Endothelial cell (in vitro differentiated cells): ENCODE measurements around the gene CAB39. TPM values are rescaled to one million over a fixed set of nuclear protein-coding genes. Genes with fewer than 3 reads are reported as not detected.

ENCODE experiments used
- DNase-seq: peaks from one replicate; pipeline ENCODE4 v3.0.0; 2021; ENCODE audit warnings: low spot score
- H3K27ac Mint-ChIP-seq: one replicate; pipeline ENCODE4 v1.8.0; 2021; ENCODE audit warnings: mixed read lengths, inconsistent platforms; ENCODE audit not compliant: unreplicated experiment
- H3K27me3 Mint-ChIP-seq: one replicate; pipeline ENCODE4 v1.8.0; 2021; ENCODE audit warnings: mild to moderate bottlenecking, moderate library complexity, mixed read lengths, inconsistent platforms; ENCODE audit not compliant: unreplicated experiment
- H3K36me3 Mint-ChIP-seq: one replicate; pipeline ENCODE4 v1.8.0; 2021; ENCODE audit warnings: mild to moderate bottlenecking, low read depth, mixed read lengths, inconsistent platforms; ENCODE audit not compliant: unreplicated experiment
- H3K4me1 Mint-ChIP-seq: one replicate; pipeline ENCODE4 v1.8.0; 2021; ENCODE audit warnings: mild to moderate bottlenecking, mixed read lengths, inconsistent platforms; ENCODE audit not compliant: unreplicated experiment
- H3K4me3 Mint-ChIP-seq: one replicate; pipeline ENCODE4 v1.8.0; 2021; ENCODE audit warnings: mild to moderate bottlenecking, mixed read lengths, inconsistent platforms; ENCODE audit not compliant: unreplicated experiment
- H3K9me3 Mint-ChIP-seq: one replicate; pipeline ENCODE4 v1.8.0; 2021; ENCODE audit warnings: mixed read lengths, inconsistent platforms; ENCODE audit not compliant: unreplicated experiment
- total RNA-seq: library from RNA; stranded (reverse); fragmentation: NEBNext Ultra II Directional; extraction: Animal tissue kit (Norgen Biotek cat#: 25700); gene quantifications from one replicate; pipeline ENCODE4 v1.2.1, GENCODE V29; 2021; ENCODE audit not compliant: unreplicated experiment
- TF ChIP-seq, protein P1 (sequence below): fragments of 200-600 bp; sonication (generic); IDR thresholded peaks from one replicate; pipeline ENCODE4 v1.5.0; 2021; ENCODE audit warnings: antibody characterized with exemption; ENCODE audit not compliant: unreplicated experiment

Gene CAB39
- total RNA-seq, 1 donor from 2014 or later: 48.7 TPM

DNA sequence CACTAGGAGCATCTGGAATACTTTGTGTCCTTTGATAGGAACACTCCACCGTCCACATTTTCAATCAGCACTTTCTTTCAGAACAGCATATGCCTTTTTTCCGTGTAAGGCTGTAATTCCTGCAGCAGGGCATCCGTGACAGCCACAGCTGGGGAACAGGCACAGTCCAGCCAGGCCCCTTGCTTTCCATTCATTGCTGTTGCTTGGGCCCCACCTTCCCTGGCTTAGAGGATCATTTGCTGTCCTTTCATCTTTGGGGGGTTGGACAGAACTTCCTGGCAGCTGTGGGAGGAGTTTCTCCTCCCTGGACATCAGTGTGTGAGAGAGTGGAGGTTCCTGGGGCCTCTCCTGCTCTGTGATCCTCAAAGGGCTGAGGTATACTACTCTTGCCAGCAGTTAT is 102.4 kb downstream of the CAB39 start:
- no peak overlapping the region for H3K27ac Mint-ChIP-seq
- no peak overlapping the region for H3K4me3 Mint-ChIP-seq
- H3K27me3 Mint-ChIP-seq: peaks cover 1% of the 10 kb centered on the region
- no peaks in the 10 kb centered on the region for H3K9me3 Mint-ChIP-seq
- no peak for DNase-seq
- no peaks in the 10 kb centered on the region for H3K4me1 Mint-ChIP-seq
- TF ChIP-seq, protein P1, sequence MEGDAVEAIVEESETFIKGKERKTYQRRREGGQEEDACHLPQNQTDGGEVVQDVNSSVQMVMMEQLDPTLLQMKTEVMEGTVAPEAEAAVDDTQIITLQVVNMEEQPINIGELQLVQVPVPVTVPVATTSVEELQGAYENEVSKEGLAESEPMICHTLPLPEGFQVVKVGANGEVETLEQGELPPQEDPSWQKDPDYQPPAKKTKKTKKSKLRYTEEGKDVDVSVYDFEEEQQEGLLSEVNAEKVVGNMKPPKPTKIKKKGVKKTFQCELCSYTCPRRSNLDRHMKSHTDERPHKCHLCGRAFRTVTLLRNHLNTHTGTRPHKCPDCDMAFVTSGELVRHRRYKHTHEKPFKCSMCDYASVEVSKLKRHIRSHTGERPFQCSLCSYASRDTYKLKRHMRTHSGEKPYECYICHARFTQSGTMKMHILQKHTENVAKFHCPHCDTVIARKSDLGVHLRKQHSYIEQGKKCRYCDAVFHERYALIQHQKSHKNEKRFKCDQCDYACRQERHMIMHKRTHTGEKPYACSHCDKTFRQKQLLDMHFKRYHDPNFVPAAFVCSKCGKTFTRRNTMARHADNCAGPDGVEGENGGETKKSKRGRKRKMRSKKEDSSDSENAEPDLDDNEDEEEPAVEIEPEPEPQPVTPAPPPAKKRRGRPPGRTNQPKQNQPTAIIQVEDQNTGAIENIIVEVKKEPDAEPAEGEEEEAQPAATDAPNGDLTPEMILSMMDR: no peak
- H3K36me3 Mint-ChIP-seq: peaks cover 24% of the 10 kb centered on the region

DNA sequence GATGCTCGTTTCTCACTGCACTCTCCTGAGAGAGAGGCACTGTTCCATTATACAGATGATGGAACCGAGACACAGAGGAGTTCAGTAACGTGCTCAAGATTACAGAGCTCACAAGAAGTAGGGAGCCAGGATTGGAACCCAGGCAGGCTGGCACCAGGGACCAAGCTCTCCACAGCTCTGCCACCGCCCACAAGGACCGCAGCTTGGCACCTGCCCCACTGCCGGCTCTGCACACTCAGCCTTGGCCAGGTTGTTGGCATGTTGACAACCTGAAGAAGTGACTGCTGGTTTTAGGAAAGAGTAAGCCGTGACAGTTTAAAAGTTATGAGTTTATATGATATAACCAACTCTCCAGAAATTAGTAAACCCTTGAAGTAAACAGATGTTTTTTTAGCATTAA is 104.1 kb downstream of the CAB39 start:
- TF ChIP-seq, protein P1: no peak
- Mint-ChIP-seq H3K27ac (no peak overlapping the region), H3K36me3 (peaks cover 27% of the 10 kb centered on the region), H3K27me3 (no peaks in the 10 kb centered on the region), H3K4me3 (no peak overlapping the region), H3K9me3 (no peaks in the 10 kb centered on the region), H3K4me1 (no peaks in the 10 kb centered on the region)
- no peak for DNase-seq

DNA sequence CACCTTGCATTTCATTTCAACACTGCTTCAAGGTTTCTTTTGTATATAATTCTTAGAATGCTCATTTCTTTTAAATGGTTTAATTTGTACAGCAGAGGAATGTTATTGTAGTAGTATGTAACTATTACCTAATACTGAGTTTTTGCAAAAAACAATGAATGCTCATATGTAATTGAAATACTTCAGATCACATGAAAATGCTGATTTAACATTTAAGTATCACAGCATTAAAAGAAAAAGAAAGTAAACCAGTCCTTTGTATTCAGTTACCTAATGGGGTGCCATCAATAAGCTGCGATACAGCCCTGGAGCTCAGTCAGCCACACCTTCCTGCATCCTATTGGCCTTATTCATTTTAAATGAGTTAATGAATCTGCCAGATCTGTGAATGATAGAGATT is 106.8 kb downstream of the CAB39 start:
- Mint-ChIP-seq H3K27me3 (no peaks in the 10 kb centered on the region), H3K4me1 (no peaks in the 10 kb centered on the region), H3K36me3 (peaks cover 24% of the 10 kb centered on the region), H3K4me3 (no peak overlapping the region), H3K9me3 (no peaks in the 10 kb centered on the region), H3K27ac (no peak overlapping the region)
- TF ChIP-seq, protein P1: no peak
- DNase-seq: no peak

DNA sequence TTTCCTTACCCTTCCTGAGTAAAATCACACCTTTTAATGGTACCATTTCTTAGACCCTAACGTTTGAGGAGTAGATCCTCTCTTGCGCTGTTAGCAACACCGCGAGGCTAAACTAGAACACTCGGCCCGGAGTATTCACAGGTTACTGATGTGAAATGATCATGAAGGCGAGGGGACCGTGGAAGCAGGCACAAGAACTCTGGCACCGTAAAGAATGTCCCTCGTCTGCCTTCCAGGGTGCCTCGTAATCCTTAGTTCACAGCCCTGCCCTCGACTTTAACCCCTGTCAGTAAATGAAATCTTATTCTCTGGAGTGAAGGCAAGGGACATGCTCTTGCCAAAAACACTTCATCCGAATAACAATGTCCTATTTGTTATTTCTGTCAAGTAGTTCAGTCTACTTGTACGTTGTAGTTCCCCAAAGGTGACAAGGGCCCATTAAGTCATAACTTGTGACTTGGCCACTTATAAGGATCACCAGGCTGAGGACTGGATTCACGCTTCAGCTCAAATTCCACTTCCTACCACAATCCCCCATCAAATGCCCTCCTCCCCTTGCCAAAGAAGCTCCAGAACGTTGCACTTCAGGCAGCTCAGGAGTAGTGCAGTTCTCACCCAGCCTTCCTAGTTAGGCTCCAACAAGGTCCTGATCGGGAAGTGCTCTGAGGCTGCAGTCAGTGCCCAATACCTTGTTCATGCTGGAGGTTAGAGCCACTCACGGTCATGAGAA is 108.8 kb downstream of the CAB39 start:
- no peak overlapping the region for H3K27ac Mint-ChIP-seq
- no peak for DNase-seq
- no peak overlapping the region for H3K4me3 Mint-ChIP-seq
- TF ChIP-seq, protein P1: no peak
- H3K4me1 Mint-ChIP-seq: no peaks in the 10 kb centered on the region
- H3K9me3 Mint-ChIP-seq: no peaks in the 10 kb centered on the region
- peaks cover 1% of the 10 kb centered on the region for H3K27me3 Mint-ChIP-seq
- peaks cover 22% of the 10 kb centered on the region for H3K36me3 Mint-ChIP-seq

DNA sequence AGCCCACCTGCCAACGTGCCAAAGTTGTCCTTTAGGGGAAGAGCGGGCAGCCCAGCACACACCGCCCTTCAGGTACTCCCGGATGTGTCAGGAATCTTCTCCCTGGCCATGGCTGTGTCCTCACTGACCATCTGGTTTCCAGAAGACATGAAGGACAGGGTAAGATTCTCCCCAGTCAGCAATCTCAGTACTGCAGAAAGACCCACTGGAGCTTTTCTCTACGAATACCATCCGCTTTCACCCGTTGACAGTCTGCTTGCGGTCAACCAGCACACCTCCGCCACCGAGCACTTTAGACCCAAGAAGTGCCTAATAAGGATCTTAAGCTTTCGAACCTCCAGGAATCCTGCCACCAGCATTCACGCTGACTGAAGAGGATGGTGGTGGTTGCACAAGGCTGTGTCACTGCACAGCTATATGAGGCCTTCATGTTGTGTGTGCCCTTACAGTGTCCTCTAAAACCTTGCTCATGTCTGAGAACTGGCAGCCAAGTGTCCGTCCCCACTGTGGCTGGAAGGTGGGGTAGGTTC is 109.4 kb downstream of the CAB39 start:
- Mint-ChIP-seq H3K9me3 (no peaks in the 10 kb centered on the region), H3K36me3 (peaks cover 20% of the 10 kb centered on the region), H3K4me3 (no peak overlapping the region), H3K4me1 (no peaks in the 10 kb centered on the region), H3K27me3 (peaks cover 5% of the 10 kb centered on the region), H3K27ac (no peak overlapping the region)
- TF ChIP-seq, protein P1: no peak
- no peak for DNase-seq
